Measurements from ENCODE around the gene SYNJ1.
"Not testable (repeated sequence)": the region's sequence is repeated elsewhere in the genome, so short reads cannot be mapped to it uniquely, and the experiment has no call there.

The SYNJ1 gene

GRCh38 chr21:32693581-32693980, 34.2 kb downstream of the SYNJ1 start:
- DNase-seq (ENCODE audit: low read depth): no peak

- DNase-seq (ENCODE audit: low read depth): no peak
Observed at GRCh38 chr21:32690085-32690484, 37.7 kb downstream of the SYNJ1 start.

GRCh38 chr21:32687643-32688345, 40.0 kb downstream of the SYNJ1 start:
- DNase-seq (ENCODE audit: low read depth): no peak

- DNase-seq (ENCODE audit: low read depth): no peak
Observed at GRCh38 chr21:32682696-32683474, 44.9 kb downstream of the SYNJ1 start.

GRCh38 chr21:32674731-32675130, 53.1 kb downstream of the SYNJ1 start:
- DNase-seq (ENCODE audit: low read depth): no peak

- DNase-seq (ENCODE audit: low read depth): no peak
Observed at GRCh38 chr21:32674038-32674437, 53.8 kb downstream of the SYNJ1 start.

- no peak for DNase-seq (ENCODE audit: low read depth)
Observed at GRCh38 chr21:32666258-32666657, 61.6 kb downstream of the SYNJ1 start.

GRCh38 chr21:32664095-32664494, 63.7 kb downstream of the SYNJ1 start:
- DNase-seq (ENCODE audit: low read depth): not testable (repeated sequence)

- not testable (repeated sequence) for DNase-seq (ENCODE audit: low read depth)
Observed at GRCh38 chr21:32661981-32662380, 65.8 kb downstream of the SYNJ1 start.

- not testable (repeated sequence) for DNase-seq (ENCODE audit: low read depth)
Observed at GRCh38 chr21:32661026-32661782, 66.6 kb downstream of the SYNJ1 start.

GRCh38 chr21:32658524-32658923, 69.3 kb downstream of the SYNJ1 start:
- no peak for DNase-seq (ENCODE audit: low read depth)

- no peak for DNase-seq (ENCODE audit: low read depth)
Observed at GRCh38 chr21:32653326-32653901, 74.4 kb downstream of the SYNJ1 start.

GRCh38 chr21:32648165-32648564, 79.6 kb downstream of the SYNJ1 start:
- no peak for DNase-seq (ENCODE audit: low read depth)

GRCh38 chr21:32645261-32646182, 82.3 kb downstream of the SYNJ1 start:
- DNase-seq (ENCODE audit: low read depth): no peak

- no peak for DNase-seq (ENCODE audit: low read depth)
Observed at GRCh38 chr21:32641710-32642698, 85.8 kb downstream of the SYNJ1 start.

- DNase-seq (ENCODE audit: low read depth): peak; percentile 59
Observed at GRCh38 chr21:32626621-32627196, 101.1 kb downstream of the SYNJ1 start.

GRCh38 chr21:32618218-32618617, 109.6 kb downstream of the SYNJ1 start:
- not testable (repeated sequence) for DNase-seq (ENCODE audit: low read depth)

GRCh38 chr21:32613436-32614043, 114.3 kb downstream of the SYNJ1 start:
- no peak for DNase-seq (ENCODE audit: low read depth)

GRCh38 chr21:32612999-32613337, 114.8 kb downstream of the SYNJ1 start:
- no peak for DNase-seq (ENCODE audit: low read depth)

Measured in HS-5 (cell line).